NCI-H146 treated with DMSO at 0.1 percent for 48 hours (cell line): ENCODE results near the gene TNFRSF9.
"Not testable (repeated sequence)": the region's sequence is repeated elsewhere in the genome, so short reads cannot be mapped to it uniquely, and the experiment has no call there.

Experiments
- DNase-seq: peaks from one replicate; lab custom pipeline; 2025; ENCODE audit not compliant: unreplicated experiment; lab: John Stamatoyannopoulos, UW

TNFRSF9 gene

GRCh38 chr1:7940745-7941436, at the start of gene TNFRSF9:
TNFRSF9 (minus strand) TSS chr1:7940839; CDS start chr1:7939994, 845 bp downstream.
- DNase-seq, result no peak

- no peak for DNase-seq
Measured at GRCh38 chr1:7989762-7990428, 49.3 kb upstream of the TNFRSF9 start.

GRCh38 chr1:7988576-7988975, 47.9 kb upstream of the TNFRSF9 start:
- no peak for DNase-seq

- no peak for DNase-seq
Measured at GRCh38 chr1:7987528-7987927, 46.9 kb upstream of the TNFRSF9 start.

- DNase-seq, result no peak
Measured at GRCh38 chr1:7985851-7986612, 45.4 kb upstream of the TNFRSF9 start.

GRCh38 chr1:7984811-7985210, 44.2 kb upstream of the TNFRSF9 start:
- no peak for DNase-seq

GRCh38 chr1:7983086-7983778, 42.6 kb upstream of the TNFRSF9 start:
- DNase-seq, result no peak

- DNase-seq, result no peak
Measured at GRCh38 chr1:7980984-7981383, 40.3 kb upstream of the TNFRSF9 start.

GRCh38 chr1:7975212-7975865, 34.7 kb upstream of the TNFRSF9 start:
- peak; percentile 60 for DNase-seq

- DNase-seq, result no peak
Measured at GRCh38 chr1:7973086-7973485, 32.4 kb upstream of the TNFRSF9 start.

- DNase-seq, result no peak
Measured at GRCh38 chr1:7972285-7972684, 31.6 kb upstream of the TNFRSF9 start.

- no peak for DNase-seq
Measured at GRCh38 chr1:7971024-7971423, 30.4 kb upstream of the TNFRSF9 start.

- DNase-seq, result no peak
Measured at GRCh38 chr1:7970246-7970645, 29.6 kb upstream of the TNFRSF9 start.

GRCh38 chr1:7967651-7968050, 27.0 kb upstream of the TNFRSF9 start:
- DNase-seq, result no peak

- DNase-seq, result no peak
Measured at GRCh38 chr1:7967196-7967595, 26.6 kb upstream of the TNFRSF9 start.

GRCh38 chr1:7964476-7964875, 23.8 kb upstream of the TNFRSF9 start:
- no peak for DNase-seq

GRCh38 chr1:7963841-7964240, 23.2 kb upstream of the TNFRSF9 start:
- DNase-seq, result not testable (repeated sequence)

GRCh38 chr1:7963378-7963730, 22.7 kb upstream of the TNFRSF9 start:
- not testable (repeated sequence) for DNase-seq

- no peak for DNase-seq
Measured at GRCh38 chr1:7962636-7963377, 22.2 kb upstream of the TNFRSF9 start.

GRCh38 chr1:7962014-7962335, 21.3 kb upstream of the TNFRSF9 start:
- no peak for DNase-seq
